ENCODE data around the gene KATNBL1. TPM values are rescaled to one million over a fixed set of nuclear protein-coding genes. Genes with fewer than 3 reads are reported as not detected.

Gene KATNBL1, protein sequence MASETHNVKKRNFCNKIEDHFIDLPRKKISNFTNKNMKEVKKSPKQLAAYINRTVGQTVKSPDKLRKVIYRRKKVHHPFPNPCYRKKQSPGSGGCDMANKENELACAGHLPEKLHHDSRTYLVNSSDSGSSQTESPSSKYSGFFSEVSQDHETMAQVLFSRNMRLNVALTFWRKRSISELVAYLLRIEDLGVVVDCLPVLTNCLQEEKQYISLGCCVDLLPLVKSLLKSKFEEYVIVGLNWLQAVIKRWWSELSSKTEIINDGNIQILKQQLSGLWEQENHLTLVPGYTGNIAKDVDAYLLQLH
- total RNA-seq = 12.0 TPM

DNA sequence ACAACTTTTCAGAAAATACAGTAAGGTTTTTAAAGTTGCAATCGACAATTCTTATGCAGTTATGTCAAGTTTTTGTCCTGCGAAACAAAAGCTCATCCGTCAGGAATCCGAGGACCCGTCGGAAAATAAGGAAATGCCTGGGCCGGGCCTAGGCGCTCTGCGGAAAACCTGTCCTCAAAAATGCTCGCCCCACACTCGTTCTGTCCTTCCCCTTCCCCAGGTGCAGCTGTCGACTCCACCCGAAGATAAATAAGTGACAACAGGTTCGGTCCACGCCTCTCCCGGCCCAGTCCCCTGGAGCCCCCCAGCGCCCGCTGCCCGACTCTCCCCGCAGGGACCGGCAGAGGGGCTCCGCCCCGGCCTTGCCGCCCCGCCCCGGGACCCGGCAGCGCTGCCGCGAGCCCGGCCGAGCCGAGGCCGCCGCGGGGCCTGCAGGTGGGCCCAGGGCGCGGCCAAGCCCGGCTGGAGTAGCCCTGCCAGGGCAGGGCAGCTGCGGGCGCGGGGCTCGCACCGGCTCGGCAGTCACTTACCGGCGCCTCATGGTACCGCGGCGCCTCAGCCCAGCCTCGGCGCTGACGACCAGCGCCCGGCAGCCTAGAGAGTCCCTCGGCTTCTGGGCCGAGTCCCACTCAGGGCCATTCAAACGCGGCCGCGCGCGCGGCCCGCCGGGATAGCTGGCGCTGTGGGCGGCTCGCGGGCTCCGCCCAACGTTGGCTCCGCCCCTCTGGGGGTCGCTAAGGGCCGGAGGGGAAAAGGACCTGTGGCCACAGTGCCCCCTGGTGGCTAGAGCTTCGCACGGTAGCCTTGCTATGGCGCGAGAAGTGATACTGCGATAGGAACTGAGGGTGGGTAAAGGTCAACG, at the start of gene KATNBL1:
TSS of gene KATNBL1 (minus strand) at position 676 of the 862 bp plus-strand sequence. CDS start 46,420 bp downstream, outside the sequence.
- peak; percentile 99 for DNase-seq (ENCODE audit: low spot score)
- peak; percentile 99 for ATAC-seq

DNA sequence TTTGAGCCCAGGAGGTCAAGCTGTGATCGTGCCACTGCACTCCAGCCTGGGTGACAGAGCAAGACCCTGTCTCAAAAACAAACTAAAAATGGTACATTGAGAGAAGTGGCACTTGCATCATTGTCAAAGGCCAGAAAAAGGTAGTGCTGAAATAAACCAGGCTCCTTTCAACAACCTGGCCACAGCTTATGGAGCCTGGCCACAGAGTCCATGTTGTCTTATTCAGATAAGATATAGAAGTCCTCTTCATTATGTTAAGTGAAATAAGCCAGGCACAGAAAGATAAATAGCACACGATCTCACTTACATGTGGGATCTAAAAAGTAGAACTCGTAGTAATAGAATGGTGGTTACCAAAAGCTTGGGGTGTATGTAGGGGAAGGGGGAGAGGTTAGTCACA, 49.7 kb upstream of the KATNBL1 start:
- ATAC-seq (no peak), DNase-seq (ENCODE audit: low spot score) (no peak)

DNA sequence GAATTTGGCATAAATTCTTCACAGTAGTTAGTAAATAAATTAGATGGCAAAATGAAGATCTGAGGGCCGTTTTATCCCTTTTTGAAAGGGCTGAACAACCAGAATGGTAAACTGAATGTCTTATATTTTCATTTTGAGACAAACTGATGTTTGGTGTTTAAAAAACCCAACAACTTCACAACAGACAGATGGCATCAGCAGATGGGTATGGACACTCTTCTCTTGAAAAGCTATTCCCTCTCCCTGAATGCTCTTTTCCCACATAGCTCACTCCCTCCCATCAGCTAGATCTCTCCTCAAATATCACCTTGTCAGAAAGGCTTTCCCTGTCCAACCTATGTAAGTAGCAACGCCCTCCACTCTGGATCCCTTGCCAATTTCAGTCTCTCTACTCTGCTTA, 48.3 kb upstream of the KATNBL1 start:
- ATAC-seq (no peak), DNase-seq (ENCODE audit: low spot score) (no peak)

DNA sequence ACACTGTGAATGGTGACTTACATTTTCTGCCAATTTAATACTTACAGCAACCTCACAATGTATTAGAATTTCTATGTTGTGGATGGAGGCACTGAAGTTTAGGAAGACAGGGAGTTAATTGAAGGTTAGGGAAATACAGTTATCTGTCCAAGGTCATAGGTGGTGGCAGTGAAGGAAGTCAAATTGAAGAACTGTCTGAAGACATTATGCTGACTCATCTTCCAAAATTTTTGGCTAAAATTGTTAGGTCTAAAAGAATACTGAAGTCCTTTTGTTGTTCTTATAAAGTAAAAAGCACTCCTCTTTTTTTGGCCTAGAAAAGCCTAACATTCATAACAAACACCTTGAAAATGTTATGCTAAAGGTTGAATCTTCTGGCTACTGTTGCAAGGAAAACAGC, 42.6 kb upstream of the KATNBL1 start:
- DNase-seq (ENCODE audit: low spot score) = no peak

DNA sequence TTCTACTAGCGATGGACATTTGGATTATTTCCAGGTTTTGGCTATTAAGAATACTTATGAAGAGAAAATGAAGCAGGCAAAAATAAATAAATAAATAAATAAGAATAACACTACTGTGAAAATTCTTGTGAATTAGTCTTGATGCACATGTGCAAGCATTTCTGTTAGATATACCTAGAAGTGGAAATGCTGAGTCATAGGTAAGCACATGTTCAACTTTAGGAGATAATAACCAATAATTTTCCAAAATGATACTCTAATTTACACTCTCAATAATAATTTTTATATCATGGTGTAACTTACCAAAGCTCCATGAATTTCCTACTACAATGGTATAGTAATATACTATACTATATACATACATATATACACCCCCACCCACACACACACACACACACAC, 38.3 kb upstream of the KATNBL1 start:
- DNase-seq (ENCODE audit: low spot score) (no peak), ATAC-seq (no peak)

More for the DNA sequence above, 42.6 kb upstream of the KATNBL1 start:
- ATAC-seq = no peak

DNA sequence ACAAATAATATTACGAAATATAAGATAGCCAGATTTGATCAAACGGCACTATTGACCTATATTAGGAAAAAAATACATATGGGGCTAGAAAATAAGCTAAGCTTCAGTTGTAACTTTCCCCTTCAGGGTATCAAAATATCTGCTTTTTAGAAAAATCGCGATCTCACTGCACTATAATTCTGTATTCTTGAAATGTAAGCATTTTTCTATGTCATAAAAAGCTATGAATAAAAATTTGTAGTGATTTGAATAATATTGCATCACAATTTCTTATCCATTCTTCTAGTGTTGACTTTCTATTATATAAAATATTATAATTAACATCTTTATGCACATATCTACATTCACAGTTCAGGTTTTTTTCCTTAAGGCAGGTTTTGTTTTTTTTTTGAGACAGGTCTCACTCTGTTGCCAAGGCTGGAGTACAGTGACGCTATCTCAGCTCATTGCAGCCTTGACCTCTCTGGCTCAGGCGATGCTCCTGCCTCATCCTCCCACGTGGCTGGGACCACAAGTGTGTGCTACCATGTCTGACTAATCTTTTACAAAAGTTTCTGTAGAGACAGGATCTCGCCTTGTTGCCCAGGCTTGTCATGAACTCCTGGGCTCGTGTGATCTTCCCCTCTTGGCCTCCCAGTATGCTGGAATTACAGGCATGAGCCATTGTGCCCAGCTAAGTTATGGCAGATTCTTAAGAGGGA, 36.5 kb upstream of the KATNBL1 start:
- ATAC-seq (no peak), DNase-seq (ENCODE audit: low spot score) (no peak)

DNA sequence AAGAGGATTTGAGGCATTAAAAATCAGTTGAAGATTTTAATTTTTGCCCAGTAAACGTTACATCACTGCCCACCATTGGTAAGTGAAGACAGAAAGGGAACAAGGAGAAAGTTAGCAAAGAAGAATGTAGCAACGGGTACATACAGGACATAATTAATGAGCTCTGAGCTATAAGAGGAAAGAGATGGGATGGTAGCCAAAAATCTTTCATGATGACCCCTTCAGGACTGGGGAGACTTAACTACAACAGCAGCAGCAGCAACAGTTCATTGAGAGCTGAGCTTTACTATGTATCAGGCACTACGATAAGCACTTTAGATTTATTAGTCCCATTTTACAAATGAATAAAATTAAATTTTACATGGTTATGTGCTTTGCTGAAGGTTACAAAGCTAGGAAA, 33.3 kb upstream of the KATNBL1 start:
- ATAC-seq = no peak
- no peak for DNase-seq (ENCODE audit: low spot score)

DNA sequence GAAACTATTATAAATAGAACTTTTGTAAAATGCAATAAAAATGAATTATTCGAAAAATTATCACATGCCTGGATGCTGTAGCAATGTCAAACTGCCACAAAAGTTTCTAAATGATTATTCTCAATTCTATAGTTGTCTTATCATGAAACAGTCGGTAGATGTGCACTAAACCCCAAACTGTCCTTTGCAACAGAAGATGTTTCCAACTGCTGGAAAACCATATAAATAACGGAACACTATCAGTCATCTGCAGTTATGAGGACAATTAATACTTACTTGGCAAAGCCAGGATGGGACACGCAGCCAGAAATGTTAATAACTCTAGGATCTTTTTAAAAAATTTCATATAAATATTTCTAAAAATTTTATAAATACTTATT, 32.4 kb upstream of the KATNBL1 start:
- DNase-seq (ENCODE audit: low spot score) = no peak
- ATAC-seq = no peak

DNA sequence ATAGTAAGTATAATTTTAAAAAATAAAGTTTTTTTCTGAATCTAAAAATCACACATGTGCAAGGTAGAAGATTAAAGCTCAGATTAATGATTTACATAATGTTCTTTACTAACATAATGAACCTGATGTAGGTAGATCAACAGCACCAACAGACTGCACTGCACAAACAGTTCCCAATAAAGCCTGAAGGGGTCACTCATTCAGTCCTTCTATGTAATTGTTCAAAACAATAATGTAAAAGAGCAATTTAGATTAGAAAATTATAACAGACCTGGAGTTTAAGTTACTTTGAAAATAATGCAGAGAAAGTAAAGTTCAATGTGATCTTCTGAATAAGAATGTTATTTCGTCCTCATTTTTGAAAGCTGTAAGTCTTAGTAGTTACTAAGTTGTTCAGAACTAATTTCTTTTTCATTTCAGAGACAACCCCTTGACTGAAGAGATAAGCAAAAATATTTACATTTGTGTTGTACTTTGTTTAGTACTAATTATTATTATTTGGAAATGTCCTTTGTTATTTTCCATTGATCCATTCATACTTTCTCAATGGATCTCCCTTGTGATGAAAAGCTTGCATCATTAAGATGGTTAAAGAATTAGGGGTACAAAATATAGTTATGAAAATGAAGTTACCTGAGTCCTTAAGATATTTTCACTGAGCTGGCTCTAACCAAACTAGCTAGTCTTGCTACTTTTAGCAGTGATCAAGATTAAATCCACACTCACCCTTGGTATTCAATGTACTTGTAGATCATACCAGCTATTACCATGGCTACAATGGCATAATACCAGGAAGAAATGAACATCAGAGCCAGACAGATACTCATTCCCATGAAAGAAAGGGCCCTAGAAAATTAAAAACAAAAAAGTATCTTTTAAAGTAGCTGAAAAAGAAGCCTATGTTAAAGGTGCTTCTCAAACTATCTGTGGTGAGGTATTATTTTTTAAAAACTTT, 31.8 kb upstream of the KATNBL1 start:
- DNase-seq (ENCODE audit: low spot score) (no peak), ATAC-seq (peak; percentile 81)

DNA sequence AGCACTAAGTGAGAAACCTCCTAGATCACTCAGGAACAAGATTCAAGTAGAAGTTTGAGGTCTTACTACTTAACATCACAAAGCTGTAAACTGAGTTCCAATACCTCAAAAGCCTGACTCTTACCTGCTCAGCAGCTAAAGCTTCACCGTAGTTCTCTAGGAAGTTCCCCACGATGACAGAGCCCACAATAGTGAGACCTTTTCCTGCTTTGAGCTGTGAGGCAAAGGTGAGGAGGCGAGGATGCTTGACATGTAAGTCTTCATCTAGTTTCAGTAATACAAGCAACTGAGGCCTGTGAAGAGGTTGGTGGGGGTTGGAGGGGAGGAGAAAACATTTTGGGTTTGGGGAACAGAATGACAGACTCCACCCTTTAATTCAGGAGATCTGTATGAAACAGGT, 30.6 kb upstream of the KATNBL1 start:
- no peak for DNase-seq (ENCODE audit: low spot score)

DNA sequence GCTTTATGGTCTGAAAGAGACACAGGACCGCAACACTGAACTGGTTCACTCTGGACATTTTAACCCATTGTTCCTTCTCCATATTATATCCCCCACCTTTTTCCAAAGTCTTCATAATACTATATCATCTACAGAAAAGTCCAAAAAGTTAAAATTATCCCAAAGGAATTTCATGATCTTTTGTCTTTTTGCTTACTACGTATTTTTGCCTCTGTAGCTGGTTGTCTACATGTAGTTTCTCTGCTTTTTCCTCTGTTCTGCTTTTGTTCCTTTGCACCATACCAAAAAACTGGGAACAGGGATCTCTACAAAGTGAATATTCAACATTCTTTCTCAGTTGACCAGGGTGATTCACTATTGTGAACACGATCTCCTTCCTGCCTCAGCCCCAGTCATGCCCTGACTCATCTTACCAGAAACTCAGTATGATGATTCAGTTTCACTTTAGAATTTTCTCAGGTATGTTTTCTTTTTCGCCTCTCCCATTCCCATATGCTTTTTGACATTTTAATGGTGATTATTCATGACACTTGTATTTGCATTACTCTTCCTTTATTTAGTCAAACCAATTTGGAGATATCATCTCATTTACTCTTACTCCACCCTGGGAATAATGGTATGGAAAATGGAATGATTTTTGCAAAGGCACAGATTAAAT, 29.4 kb upstream of the KATNBL1 start:
- ATAC-seq (no peak), DNase-seq (ENCODE audit: low spot score) (no peak)

More for the DNA sequence above, 30.6 kb upstream of the KATNBL1 start:
- no peak for ATAC-seq

DNA sequence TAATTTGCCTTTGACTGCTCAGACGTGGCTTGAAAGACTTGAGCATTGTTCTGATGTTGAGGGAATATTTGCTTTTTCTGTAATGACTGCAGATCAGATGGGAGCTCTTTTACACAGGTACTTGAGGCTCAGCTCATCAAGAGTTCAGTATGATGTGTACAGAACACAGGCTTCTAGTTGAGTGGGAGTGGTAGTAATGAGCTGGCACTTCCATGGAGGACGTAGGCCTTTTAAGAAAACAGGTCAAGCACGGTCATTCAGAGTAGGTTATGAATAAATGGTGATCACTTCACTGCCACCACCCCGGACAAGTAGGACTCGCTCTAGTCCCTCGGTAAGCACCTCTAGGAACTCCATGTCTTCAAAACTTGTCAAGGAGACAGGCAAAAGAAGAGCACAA, 23.7 kb upstream of the KATNBL1 start:
- DNase-seq (ENCODE audit: low spot score) (no peak), ATAC-seq (no peak)

DNA sequence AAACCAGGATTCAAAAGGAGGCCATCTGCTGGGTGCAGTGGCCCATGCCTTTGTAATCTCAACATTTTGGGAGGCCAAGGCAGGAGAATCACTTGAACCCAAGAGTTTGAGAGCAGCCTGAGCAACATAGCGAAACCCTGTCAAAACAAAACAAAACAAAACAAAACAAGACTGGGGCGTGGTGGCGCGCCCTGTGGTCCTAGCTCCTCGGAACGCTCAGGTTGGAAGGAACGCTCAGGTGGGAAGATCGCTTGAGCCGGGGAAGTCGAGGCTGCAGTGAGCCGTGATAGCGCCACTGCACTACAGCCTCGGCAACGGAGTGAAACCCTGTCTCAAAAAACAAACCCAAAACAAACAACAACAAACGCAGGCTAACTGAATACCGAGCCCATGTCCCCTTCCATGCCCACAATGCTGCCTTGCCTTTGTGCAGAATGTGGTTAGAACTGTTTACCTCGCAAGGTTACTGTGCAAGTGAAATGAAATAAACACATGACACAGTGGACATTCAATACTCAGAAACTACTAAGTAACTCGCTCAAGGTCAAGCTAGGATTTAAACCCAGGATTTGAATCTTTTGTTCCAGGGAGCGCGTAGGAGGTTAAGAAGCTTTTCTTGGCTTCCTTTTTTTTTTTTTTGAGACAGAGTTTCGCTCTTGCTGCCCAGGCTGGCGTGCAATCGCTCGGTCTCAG, 14.2 kb upstream of the KATNBL1 start:
- DNase-seq (ENCODE audit: low spot score) (no peak), ATAC-seq (peak; percentile 56)

DNA sequence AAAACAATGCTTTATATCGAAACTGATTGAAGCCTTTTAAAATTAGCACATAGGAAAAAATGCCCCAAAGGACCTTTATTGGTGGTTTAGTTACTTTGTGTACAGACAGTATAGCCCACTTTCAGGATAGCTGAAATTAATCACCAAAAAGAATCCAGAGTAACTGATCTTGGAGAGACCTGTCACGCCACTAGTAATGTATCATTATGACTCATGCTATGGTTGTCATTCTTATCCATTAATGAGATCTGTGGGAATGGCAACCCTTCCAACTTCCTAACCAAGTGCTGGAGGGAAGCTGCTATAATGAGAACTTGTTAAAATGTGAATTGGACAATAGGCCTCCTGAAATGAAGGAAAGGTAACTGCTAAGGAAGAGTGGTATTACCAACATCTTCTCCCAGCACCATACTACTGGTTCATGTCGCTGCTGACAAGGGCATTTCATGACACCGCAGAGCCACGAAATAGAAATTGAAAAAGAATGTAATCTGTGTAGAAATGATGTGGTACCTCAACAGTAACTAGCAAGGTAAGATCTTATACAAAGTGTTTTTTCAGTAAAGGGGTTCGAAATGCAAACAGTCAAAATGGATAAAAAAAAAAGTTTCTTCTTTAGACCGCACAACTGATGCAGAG, 7.8 kb upstream of the KATNBL1 start:
- ATAC-seq (no peak), DNase-seq (ENCODE audit: low spot score) (no peak)

DNA sequence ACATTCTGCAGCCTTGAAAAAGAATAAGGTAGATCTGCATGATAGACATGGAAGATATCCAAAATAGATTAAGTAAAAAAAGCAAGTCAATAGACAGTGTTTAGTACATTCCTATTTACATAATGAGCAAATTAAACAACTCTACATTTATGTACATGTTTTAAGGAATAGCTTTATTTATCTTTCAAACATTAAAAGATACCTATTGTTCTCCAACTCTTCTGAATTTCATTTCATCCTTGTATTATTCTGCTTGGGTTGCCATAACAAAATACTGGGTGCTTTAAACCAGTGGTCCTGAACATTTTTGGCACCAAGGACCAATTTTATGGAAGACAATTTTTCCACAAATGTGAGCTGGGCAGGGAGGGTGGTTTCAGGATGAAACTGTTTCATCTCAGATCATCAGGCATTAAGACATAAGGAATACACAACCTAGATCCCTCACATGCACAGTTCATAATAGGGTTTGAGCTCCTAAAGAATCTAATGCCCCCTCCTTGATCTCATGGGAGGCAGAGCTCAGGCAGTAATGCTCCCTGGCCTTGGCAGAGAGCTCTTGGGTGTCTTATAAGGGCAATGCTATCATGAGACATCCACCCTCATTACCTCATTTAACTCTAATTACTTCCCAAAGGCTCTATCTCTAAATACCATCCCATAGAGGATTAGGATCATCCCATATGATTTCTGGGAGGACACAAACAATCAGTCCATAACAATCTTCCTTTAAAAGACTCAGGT, 6.8 kb upstream of the KATNBL1 start:
- DNase-seq (ENCODE audit: low spot score) = no peak
- ATAC-seq = no peak

DNA sequence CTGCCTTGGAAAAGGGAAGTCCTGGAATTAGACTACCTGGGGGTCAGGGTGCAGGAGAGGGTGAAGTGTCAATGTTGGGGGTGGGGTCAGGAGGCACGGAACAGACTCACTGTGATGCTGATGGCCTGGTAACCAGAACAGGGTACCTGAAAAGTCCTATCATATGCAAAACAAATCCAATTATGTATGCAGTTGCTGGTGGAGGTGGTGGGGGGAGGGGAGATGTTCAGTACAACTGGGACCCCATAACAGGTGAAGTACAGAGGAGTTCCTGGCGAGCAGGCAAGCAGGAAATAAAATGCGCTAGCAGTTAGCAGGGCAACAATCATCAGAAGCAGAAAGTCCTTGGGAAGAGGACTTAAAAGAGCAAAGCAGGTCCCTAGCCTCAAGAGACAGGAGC, 4.2 kb upstream of the KATNBL1 start:
- DNase-seq (ENCODE audit: low spot score) = no peak
- no peak for ATAC-seq

DNA sequence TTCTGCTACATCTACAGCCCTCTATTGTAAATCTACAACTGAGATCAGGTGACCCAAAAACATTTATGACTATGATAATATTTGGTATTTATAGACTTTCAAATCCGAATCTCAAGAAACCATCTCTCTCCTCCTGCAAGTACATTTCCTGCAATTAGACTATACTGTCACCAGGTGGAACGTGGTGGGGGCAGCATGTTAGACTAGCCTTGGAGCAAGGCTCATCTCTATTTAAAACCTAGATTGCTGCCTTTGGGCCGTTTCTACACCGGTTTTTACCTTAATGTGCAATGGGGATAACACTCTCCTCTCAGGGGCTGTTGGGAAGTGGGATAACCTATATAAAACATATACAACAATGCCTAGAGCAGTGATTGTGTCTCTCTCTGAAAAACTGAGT, 3.8 kb upstream of the KATNBL1 start:
- ATAC-seq = no peak
- DNase-seq (ENCODE audit: low spot score) = no peak

DNA sequence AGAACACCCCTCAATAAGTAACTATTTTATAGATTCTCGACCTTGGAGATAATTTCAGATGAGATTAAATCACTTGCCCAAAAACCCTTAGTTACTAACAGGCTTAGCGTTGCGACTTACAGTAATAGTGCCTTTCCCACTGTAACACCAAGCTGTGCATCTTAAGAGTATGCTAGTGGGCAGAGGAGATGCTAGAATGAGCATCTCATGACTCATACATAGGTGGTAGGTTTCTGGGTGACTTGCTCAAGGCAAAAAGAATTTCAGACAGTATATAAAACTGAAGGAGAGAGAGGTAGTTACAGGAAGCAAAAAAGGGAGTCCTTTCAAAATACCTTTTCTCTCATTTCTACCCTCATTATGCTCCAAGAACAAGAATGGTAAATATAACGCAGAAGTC, 3.9 kb downstream of the KATNBL1 start:
- DNase-seq (ENCODE audit: low spot score) (no peak), ATAC-seq (no peak)
